ENCODE data around the gene FBXO11. TPM values are rescaled to one million over a fixed set of nuclear protein-coding genes. Genes with fewer than 3 reads are reported as not detected.

The FBXO11 gene
- total RNA-seq, 1 experiment from 2014 or later: 49.3 TPM

DNA sequence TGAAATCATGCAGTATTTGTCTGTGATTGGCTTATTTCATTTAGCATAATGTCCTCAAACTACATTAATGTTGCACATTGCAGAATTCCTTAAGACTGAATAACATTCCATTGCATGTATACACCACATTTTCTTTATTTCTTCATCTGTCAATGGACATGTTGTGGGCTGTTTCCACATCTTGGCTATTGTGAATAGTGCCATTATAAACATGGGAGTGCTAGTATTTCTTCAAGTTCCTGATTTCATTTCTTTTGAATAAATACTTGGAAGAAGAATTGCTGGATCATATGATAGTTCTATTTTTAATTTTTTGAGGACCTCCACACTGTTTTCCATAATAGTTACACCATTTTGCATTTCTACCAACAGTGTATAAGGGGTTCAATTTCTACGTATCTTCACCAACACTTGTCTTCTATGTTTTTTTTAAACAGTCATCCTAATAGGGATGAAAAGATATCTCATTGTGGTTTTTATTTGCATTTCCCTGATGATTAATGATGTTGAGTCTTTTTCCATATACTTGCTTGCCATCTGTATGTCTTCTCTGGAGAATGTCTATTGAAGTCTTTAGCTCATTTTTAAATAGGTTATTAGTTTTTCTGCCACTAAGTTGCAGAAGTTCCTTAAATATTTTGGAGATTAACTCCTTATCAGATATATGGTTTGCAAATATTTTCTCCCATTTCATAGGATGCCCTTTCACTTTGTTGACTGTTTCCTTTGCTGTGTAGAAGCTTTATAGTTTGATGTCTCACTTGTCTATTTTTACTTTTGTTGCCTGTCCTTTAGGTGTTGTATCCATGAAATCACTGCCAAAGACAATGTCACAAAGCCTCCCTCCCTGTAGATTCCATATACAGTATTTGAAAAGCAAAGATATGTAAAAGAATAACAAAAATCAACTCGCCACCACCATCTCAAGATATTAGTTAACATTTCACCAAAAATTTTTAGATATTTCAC is 14.6 kb downstream of the FBXO11 start:
- no peaks in the 10 kb centered on the region for H3K9me2 ChIP-seq (ENCODE audit: insufficient read depth)
- no peaks in the 10 kb centered on the region for H3F3A ChIP-seq (ENCODE audit: insufficient read depth, low read depth)
- no peak for TF ChIP-seq EZH2 (IDR thresholded peaks at IDR 0.05; ENCODE audit: low read depth)
- TF ChIP-seq, protein P1, sequence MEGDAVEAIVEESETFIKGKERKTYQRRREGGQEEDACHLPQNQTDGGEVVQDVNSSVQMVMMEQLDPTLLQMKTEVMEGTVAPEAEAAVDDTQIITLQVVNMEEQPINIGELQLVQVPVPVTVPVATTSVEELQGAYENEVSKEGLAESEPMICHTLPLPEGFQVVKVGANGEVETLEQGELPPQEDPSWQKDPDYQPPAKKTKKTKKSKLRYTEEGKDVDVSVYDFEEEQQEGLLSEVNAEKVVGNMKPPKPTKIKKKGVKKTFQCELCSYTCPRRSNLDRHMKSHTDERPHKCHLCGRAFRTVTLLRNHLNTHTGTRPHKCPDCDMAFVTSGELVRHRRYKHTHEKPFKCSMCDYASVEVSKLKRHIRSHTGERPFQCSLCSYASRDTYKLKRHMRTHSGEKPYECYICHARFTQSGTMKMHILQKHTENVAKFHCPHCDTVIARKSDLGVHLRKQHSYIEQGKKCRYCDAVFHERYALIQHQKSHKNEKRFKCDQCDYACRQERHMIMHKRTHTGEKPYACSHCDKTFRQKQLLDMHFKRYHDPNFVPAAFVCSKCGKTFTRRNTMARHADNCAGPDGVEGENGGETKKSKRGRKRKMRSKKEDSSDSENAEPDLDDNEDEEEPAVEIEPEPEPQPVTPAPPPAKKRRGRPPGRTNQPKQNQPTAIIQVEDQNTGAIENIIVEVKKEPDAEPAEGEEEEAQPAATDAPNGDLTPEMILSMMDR (conservative IDR thresholded peaks at IDR 0.05): no peak
- H3K4me2 ChIP-seq: no peak overlapping the region
- peaks cover 99% of the 10 kb centered on the region for H3K79me2 ChIP-seq (ENCODE audit: low read depth)
- H3K27me3 ChIP-seq (ENCODE audit: insufficient read depth, low read depth): no peaks in the 10 kb centered on the region
- no peaks in the 10 kb centered on the region for H3K36me3 ChIP-seq (ENCODE audit: low read depth)
- no peak overlapping the region for H3K4me3 ChIP-seq
- H3K27ac ChIP-seq: no peak overlapping the region
- no peaks in the 10 kb centered on the region for H3K4me1 ChIP-seq (replicated peaks; ENCODE audit: insufficient read depth)
- no peaks in the 10 kb centered on the region for H3K9me3 ChIP-seq (ENCODE audit: insufficient read depth, low read depth)
- H2AFZ ChIP-seq: no peak overlapping the region
- intact Hi-C loops (cut with micrococcal nuclease; ENCODE audit: unreplicated experiment): no loop called here
- no TSS peak for BruUV-seq (replicated peaks)
- DNase-seq: no peak
- peaks cover 80% of the 10 kb centered on the region for H4K20me1 ChIP-seq (ENCODE audit: insufficient read depth)
- POLR2A ChIA-PET (ENCODE audit: unreplicated experiment): no interaction called here
- CTCF ChIA-PET: interaction anchor here (0.7 kb wide), 1 partner anchor 13 kb away, joined by 3 read pairs; no protein-coding TSS in a partner anchor

DNA sequence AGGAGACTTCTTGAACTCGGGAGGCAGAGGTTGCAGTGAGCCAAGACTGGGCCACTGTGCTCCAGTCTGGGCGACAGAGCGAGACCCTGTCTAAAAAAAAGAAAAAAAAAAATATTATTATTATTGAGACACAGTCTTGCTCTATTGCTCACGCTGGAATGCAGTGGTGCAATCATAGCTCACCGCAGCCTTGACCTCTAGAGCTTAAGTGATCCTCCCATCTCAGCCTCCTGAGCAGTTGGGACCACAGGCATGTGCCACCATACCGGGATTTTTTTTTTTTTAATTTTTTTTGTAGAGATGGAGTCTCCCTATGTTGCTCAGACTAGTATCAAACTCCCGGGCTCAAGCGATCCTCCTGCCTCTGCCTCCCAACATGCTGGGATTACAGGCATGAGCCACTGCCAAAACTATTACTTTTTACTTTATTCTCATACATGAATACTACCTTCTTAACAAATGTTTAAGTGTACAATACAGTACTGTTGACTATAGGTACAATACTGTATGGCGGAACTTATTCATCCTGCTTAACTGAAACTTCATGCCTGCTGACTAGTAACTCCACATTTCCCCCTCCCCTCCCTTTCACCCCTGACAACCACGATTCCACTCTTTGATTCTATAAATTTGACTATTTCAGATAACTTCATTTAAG is 15.5 kb downstream of the FBXO11 start:
- no peak overlapping the region for H2AFZ ChIP-seq
- H3K4me3 ChIP-seq: no peak overlapping the region
- no peaks in the 10 kb centered on the region for H3K27me3 ChIP-seq (ENCODE audit: insufficient read depth, low read depth)
- no peak overlapping the region for H3K27ac ChIP-seq
- H3F3A ChIP-seq (ENCODE audit: insufficient read depth, low read depth): no peaks in the 10 kb centered on the region
- no peak for DNase-seq
- peaks cover 98% of the 10 kb centered on the region for H3K79me2 ChIP-seq (ENCODE audit: low read depth)
- CTCF ChIA-PET: interaction anchor here (0.7 kb wide), 1 partner anchor 12 kb away, joined by 3 read pairs; no protein-coding TSS in a partner anchor
- BruUV-seq (replicated peaks): no TSS peak
- TF ChIP-seq, protein P1 (conservative IDR thresholded peaks at IDR 0.05): no peak
- TF ChIP-seq EZH2 (IDR thresholded peaks at IDR 0.05; ENCODE audit: low read depth): no peak
- POLR2A ChIA-PET (ENCODE audit: unreplicated experiment): no interaction called here
- H3K9me3 ChIP-seq (ENCODE audit: insufficient read depth, low read depth): no peaks in the 10 kb centered on the region
- intact Hi-C loops (cut with micrococcal nuclease; ENCODE audit: unreplicated experiment): no loop called here
- no peaks in the 10 kb centered on the region for H3K4me1 ChIP-seq (replicated peaks; ENCODE audit: insufficient read depth)
- H3K36me3 ChIP-seq (ENCODE audit: low read depth): no peaks in the 10 kb centered on the region
- peaks cover 79% of the 10 kb centered on the region for H4K20me1 ChIP-seq (ENCODE audit: insufficient read depth)
- no peaks in the 10 kb centered on the region for H3K9me2 ChIP-seq (ENCODE audit: insufficient read depth)
- no peak overlapping the region for H3K4me2 ChIP-seq

DNA sequence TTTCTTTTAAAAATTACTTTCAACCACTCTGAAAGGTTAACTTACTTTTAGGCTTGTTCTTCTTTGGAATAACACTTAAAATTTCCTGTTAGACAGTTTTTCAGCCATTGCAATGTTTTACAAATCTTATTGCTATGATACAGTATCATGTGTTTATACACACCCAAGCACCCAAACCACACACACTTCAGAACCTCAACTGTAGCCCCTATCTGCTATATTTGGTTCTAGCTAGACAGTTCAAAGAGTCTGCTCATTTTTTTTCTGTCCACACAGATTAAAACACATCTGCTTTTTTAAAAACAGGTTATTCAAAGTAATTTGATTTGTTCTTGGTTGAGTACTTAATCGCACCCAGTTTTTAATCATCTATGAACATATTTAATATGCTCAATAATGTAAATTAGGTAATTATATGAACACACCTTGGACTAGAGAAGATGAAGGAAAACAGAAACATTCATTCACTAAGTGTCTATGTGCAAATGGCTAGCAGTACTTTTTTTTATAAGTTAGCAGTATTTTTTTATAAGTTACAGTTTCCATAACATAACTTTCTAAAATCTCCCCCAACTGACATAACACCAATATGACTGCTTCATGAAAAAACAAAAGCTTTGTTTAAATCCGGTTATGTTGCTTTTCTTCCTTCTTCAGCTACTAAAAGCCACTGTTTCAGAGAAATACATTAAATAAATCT is 17.6 kb downstream of the FBXO11 start:
- H3K27me3 ChIP-seq (ENCODE audit: insufficient read depth, low read depth): no peaks in the 10 kb centered on the region
- H3K4me2 ChIP-seq: no peak overlapping the region
- H4K20me1 ChIP-seq (ENCODE audit: insufficient read depth): peaks cover 75% of the 10 kb centered on the region
- no peak overlapping the region for H3K4me3 ChIP-seq
- ChIA-PET CTCF (interaction anchor here (0.6 kb wide), 2 partner anchors 27 to 33 kb away, joined by 3 to 4 read pairs; no protein-coding TSS in a partner anchor), POLR2A (ENCODE audit: unreplicated experiment) (interaction anchor here (0.6 kb wide), 1 partner anchor 30 kb away, joined by 3 read pairs; no protein-coding TSS in a partner anchor)
- no peaks in the 10 kb centered on the region for H3K9me3 ChIP-seq (ENCODE audit: insufficient read depth, low read depth)
- H3K4me1 ChIP-seq (replicated peaks; ENCODE audit: insufficient read depth): no peaks in the 10 kb centered on the region
- no peak overlapping the region for H2AFZ ChIP-seq
- TF ChIP-seq EZH2 (IDR thresholded peaks at IDR 0.05; ENCODE audit: low read depth): no peak
- TF ChIP-seq, protein P1 (conservative IDR thresholded peaks at IDR 0.05): no peak
- H3F3A ChIP-seq (ENCODE audit: insufficient read depth, low read depth): no peaks in the 10 kb centered on the region
- DNase-seq: no peak
- H3K27ac ChIP-seq: no peak overlapping the region
- intact Hi-C loops (cut with micrococcal nuclease; ENCODE audit: unreplicated experiment): no loop called here
- no peaks in the 10 kb centered on the region for H3K9me2 ChIP-seq (ENCODE audit: insufficient read depth)
- no TSS peak for BruUV-seq (replicated peaks)
- H3K79me2 ChIP-seq (ENCODE audit: low read depth): peaks cover 95% of the 10 kb centered on the region
- H3K36me3 ChIP-seq (ENCODE audit: low read depth): 0 out of 2 replicates have a peak, but pooled peaks cover 1% of the 10 kb centered on the region

Data from PC-9 (cell line).